ENCODE measurements around the gene MOCS3.

DNA sequence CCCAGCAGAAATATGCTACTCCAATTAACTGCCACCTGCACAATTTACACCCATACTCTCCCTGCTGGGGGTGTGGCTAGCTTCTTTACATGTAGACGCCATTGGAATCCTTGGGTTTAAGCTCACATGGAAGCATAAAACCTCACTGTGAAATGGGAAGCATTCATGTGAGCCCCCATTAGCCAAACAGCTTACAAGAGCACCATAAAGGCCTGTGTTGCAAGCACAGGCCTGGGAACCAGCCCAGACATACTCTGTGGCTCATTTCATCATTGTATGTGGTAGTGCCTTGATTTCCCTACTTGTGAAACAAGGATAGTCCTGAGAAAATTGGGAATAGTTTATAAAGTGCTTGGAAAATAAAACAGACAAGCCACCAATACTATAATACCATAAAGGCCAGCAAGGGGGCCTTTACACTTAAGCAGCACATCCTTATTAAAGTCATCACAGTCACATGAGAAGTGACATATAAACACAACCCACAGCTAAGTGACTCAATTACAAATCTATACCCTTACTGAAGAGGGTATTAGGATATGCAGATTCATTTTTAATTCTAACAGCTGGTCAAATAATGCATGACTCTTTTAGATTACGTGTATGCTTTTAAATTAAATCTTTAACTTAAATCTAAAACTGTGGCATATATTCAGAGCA is 34.2 kb upstream of the MOCS3 start:
- TF ChIP-seq, protein P1, sequence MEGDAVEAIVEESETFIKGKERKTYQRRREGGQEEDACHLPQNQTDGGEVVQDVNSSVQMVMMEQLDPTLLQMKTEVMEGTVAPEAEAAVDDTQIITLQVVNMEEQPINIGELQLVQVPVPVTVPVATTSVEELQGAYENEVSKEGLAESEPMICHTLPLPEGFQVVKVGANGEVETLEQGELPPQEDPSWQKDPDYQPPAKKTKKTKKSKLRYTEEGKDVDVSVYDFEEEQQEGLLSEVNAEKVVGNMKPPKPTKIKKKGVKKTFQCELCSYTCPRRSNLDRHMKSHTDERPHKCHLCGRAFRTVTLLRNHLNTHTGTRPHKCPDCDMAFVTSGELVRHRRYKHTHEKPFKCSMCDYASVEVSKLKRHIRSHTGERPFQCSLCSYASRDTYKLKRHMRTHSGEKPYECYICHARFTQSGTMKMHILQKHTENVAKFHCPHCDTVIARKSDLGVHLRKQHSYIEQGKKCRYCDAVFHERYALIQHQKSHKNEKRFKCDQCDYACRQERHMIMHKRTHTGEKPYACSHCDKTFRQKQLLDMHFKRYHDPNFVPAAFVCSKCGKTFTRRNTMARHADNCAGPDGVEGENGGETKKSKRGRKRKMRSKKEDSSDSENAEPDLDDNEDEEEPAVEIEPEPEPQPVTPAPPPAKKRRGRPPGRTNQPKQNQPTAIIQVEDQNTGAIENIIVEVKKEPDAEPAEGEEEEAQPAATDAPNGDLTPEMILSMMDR (IDR thresholded peaks at IDR 0.05): no peak
- TF ChIP-seq POLR2A (IDR thresholded peaks at IDR 0.05) (no peak), POLR2AphosphoS5 (IDR thresholded peaks at IDR 0.05; ENCODE audit: insufficient read depth in 1 of 2, low read depth in 1 of 2) (no peak)
